Activated T-cell treated with anti-CD3 and anti-CD28 coated beads, Interleukin-2, amount 50 U/mL, for 72 hours (primary cell): Measurements from ENCODE around the gene IDS. TPM values are rescaled to one million over a fixed set of nuclear protein-coding genes. Genes with fewer than 3 reads are reported as not detected.
"Not testable (repeated sequence)": the region's sequence is repeated elsewhere in the genome, so short reads cannot be mapped to it uniquely, and the experiment has no call there.

ENCODE experiments used
- ATAC-seq, 2 donors: fragments of 150-1000 bp; cut with Tn5 transposase; replicated peaks in 1 of 2; 2 replicates each; pipeline ENCODE4 v1.10.0; 2021; ENCODE audit warnings: moderate library complexity in 2 of 2, mild to moderate bottlenecking in 1 of 2
- DNase-seq, 2 donors: peaks; one replicate each; pipeline ENCODE4 v3.0.0; 2021 to 2022; ENCODE audit warnings: mixed read lengths in 1 of 2
- H3K27ac Mint-ChIP-seq: one replicate; pipeline ENCODE4 v1.8.0; 2022; ENCODE audit warnings: mild to moderate bottlenecking, moderate library complexity, mixed read lengths
- H3K27me3 Mint-ChIP-seq: one replicate; pipeline ENCODE4 v1.8.0; 2022; ENCODE audit warnings: low read depth, mixed read lengths
- H3K36me3 Mint-ChIP-seq, 2 donors: one replicate each; pipeline ENCODE4 v1.8.0; 2022; ENCODE audit warnings: mixed read lengths in 2 of 2, mild to moderate bottlenecking in 1 of 2; ENCODE audit not compliant: insufficient read depth in 2 of 2
- H3K4me1 Mint-ChIP-seq: one replicate; pipeline ENCODE4 v1.8.0; 2022; ENCODE audit warnings: low read depth, mixed read lengths
- H3K4me3 Mint-ChIP-seq, 2 donors: one replicate each; pipeline ENCODE4 v1.8.0; 2022; ENCODE audit warnings: mild to moderate bottlenecking in 2 of 2, mixed read lengths in 2 of 2, moderate library complexity in 2 of 2
- H3K9me3 Mint-ChIP-seq, 2 donors: one replicate each; pipeline ENCODE4 v1.8.0; 2022; ENCODE audit warnings: mixed read lengths in 2 of 2
- total RNA-seq, 2 donors: library from RNA; stranded (reverse); gene quantifications; one replicate each; pipeline ENCODE4 v1.2.3, GENCODE V29; 2022

IDS gene
- total RNA-seq, 2 donors from 2014 or later = 64.6 to 84.7 TPM

DNA sequence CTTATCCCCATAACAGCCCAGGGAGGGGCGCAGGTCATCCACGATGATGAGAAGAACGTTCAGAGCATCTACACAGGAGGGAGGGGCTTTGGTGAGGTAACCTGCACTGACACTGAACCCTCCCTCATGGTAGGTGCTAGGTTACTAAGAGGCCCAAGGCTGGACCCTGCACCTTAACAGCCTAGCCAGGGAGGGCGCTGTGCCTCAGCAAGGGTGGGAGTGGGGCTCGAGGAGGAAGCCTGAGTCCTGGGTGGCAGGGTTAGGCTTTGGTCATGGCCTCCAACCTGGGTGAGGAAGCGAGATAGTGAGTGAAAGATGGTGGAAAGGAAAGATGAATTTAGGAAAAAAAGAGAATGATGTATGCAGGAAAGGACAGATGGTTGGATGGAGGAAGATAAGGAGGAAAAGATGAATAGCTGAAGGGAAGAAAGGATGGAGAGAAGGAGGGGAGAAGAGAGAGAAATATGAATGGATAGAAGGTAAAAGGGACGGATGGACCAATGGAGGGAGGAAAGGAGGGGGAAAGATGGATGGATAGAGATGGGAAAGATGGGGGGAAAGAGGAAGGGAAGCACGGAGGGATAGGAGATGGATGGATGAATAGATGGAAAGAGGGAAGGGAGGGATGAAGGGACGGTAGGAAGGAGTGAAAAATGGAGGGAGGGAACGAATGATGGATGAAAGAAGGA is 736 bp downstream of the IDS start:
- Mint-ChIP-seq H3K27me3 (peaks cover 11% of the 10 kb centered on the region), H3K27ac (peak overlapping the region; percentile 92), H3K9me3 (no peaks in the 10 kb centered on the region), H3K4me1 (peaks cover 53% of the 10 kb centered on the region), H3K36me3 (peaks cover 3 to 7% of the 10 kb centered on the region in 2 donors), H3K4me3 (peak overlapping the region; percentile 85 to 92)
- ATAC-seq (peak; percentile 59 to 71), DNase-seq (peak; percentile 75 to 78)

DNA sequence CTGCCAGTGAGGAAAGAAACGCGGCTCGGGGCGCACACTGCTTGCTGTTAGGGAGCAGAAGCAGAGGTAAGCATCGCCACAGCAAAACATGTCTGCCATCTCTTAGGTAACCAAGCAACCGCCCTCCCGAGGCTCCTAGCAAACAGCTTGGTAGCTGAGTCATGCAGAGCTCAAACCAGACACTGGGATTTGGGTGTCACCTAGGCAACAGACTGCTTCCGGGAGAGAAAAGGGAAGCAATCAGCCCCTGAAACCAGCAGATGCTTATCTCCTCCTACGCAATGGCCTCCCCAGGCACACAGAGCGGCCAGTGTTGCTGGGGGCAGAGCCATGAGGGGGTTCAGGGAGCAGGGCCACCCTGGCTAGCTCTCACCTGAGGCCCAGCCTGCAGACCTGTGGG is 1.7 kb downstream of the IDS start:
- H3K27ac Mint-ChIP-seq, H3K9me3 Mint-ChIP-seq, H3K36me3 Mint-ChIP-seq: not testable (repeated sequence)
- DNase-seq (peak; percentile 55 to 70), ATAC-seq (peak; percentile 73 to 74)
- Mint-ChIP-seq H3K4me3 (peak overlapping the region; percentile 85 to 92), H3K4me1 (peaks cover 53% of the 10 kb centered on the region), H3K27me3 (peaks cover 11% of the 10 kb centered on the region)

DNA sequence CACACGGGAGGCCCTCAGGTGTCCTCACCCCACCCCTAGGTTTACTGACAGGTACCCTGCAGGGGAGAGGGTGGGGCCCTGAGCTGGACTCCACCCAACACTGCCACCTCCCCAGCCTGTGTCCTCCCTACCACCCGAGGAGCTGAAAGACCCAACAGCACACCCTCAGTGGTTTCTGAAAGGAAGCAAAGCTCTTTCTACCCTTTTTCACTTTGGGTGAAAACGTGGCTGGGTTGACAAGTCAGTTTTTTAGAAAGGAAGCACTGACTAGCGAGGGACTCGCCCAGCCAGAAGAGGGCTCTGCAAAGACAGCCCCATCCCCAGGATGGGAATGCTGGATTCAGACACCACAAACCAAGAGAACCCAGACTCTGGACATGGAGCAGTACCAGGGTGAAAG is 2.2 kb downstream of the IDS start:
- Mint-ChIP-seq H3K4me3 (peak overlapping the region; percentile 32 to 61), H3K27ac (peak overlapping the region; percentile 54), H3K4me1 (peaks cover 53% of the 10 kb centered on the region), H3K27me3 (peaks cover 13% of the 10 kb centered on the region)
- H3K9me3 Mint-ChIP-seq, H3K36me3 Mint-ChIP-seq, DNase-seq, ATAC-seq: not testable (repeated sequence)

DNA sequence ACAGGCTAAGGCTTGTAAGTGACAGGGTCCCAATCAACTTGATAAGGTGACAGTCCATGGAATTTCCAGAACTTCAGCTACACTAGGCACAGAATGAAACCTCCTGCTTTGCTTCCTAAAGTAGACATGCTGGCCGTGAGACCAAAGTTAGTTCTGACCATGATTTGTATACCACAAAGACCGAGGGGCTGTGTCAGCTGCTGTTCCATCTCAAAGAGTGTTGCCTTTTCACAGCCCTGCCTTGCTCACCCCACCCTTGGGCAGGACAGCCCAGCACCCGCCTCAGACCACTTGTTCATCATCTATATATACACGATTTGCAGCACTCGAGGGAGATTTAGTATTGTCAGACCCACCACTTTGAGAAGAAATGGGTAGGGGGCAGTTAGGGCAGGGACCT is 5.3 kb downstream of the IDS start:
- no peak overlapping the region for H3K27ac Mint-ChIP-seq
- H3K4me3 Mint-ChIP-seq = no peak overlapping the region
- ATAC-seq (no peak), DNase-seq (no peak)
- peaks cover 50% of the 10 kb centered on the region for H3K4me1 Mint-ChIP-seq
- H3K36me3 Mint-ChIP-seq = peaks cover 10 to 11% of the 10 kb centered on the region in 2 donors
- no peaks in the 10 kb centered on the region for H3K9me3 Mint-ChIP-seq
- H3K27me3 Mint-ChIP-seq = peaks cover 20% of the 10 kb centered on the region

- peaks cover 40% of the 10 kb centered on the region for H3K4me1 Mint-ChIP-seq
- H3K36me3 Mint-ChIP-seq = peaks cover 7 to 8% of the 10 kb centered on the region in 2 donors
- H3K4me3 Mint-ChIP-seq = no peak overlapping the region
These were observed 6.3 kb downstream of the IDS start for GRCh38 chrX:149498767-149499166.

DNA sequence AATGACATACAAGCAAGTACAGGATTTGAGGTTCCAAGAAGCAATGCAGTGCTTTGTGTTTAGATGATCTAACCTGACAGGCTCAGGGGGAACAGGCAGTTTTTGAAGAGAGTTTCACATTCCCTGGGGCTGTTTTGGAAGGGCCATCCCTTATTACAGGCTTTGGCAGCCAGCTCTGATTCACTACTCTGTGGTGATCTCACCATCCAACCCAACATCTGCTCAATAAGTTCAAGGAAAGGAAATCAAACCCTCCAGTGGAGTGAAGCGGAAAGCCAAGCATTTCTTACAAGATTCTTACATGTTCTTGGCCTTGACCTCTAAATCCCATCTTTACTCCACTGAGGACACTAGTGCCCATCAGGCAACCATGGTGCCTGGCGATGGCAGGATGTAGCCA is 7.5 kb downstream of the IDS start:
- Mint-ChIP-seq H3K9me3 (no peaks in the 10 kb centered on the region), H3K4me3 (no peak overlapping the region)
- ATAC-seq = no peak

More at GRCh38 chrX:149498767-149499166, 6.3 kb downstream of the IDS start:
- Mint-ChIP-seq H3K9me3 (no peaks in the 10 kb centered on the region), H3K27ac (no peak overlapping the region), H3K27me3 (peaks cover 11% of the 10 kb centered on the region)
- DNase-seq = no peak
- no peak for ATAC-seq

DNA sequence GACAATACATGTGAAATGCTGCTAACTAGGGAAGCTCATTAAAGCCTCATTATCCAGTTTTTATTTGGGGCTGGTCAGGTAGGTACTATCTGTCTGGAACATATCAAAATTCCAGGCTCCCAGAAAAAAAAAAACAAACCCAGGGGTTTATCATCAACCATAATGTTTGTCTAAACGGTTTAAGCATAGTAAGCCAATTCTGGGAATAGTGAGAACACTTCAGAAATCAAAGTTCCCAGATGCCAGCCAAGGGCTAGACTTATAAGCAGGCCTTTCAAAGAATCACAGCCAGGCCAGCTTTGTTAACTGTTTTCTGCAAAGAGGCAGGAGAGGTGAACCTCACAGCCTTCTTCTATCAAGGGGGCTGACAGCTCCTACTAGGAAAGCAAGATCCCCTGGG is 8.1 kb downstream of the IDS start:
- H3K4me1 Mint-ChIP-seq = peaks cover 28% of the 10 kb centered on the region
- H3K27me3 Mint-ChIP-seq = peaks cover 11% of the 10 kb centered on the region
- no peak for ATAC-seq
- H3K36me3 Mint-ChIP-seq = peaks cover 7 to 8% of the 10 kb centered on the region in 2 donors
- no peak overlapping the region for H3K27ac Mint-ChIP-seq
- no peaks in the 10 kb centered on the region for H3K9me3 Mint-ChIP-seq
- DNase-seq = no peak
- H3K4me3 Mint-ChIP-seq = no peak overlapping the region

More for the DNA sequence above, 7.5 kb downstream of the IDS start:
- H3K4me1 Mint-ChIP-seq = peaks cover 34% of the 10 kb centered on the region
- H3K27me3 Mint-ChIP-seq = peaks cover 11% of the 10 kb centered on the region
- no peak overlapping the region for H3K27ac Mint-ChIP-seq
- H3K36me3 Mint-ChIP-seq = peaks cover 7 to 8% of the 10 kb centered on the region in 2 donors
- no peak for DNase-seq

GRCh38 chrX:149495573-149496071 is 9.5 kb downstream of the IDS start:
- Mint-ChIP-seq H3K4me3 (no peak overlapping the region), H3K27me3 (peaks cover 13% of the 10 kb centered on the region), H3K4me1 (peaks cover 14% of the 10 kb centered on the region), H3K27ac (no peak overlapping the region), H3K36me3 (peaks cover 5 to 8% of the 10 kb centered on the region in 2 donors), H3K9me3 (no peaks in the 10 kb centered on the region)
- ATAC-seq (no peak), DNase-seq (no peak)

DNA sequence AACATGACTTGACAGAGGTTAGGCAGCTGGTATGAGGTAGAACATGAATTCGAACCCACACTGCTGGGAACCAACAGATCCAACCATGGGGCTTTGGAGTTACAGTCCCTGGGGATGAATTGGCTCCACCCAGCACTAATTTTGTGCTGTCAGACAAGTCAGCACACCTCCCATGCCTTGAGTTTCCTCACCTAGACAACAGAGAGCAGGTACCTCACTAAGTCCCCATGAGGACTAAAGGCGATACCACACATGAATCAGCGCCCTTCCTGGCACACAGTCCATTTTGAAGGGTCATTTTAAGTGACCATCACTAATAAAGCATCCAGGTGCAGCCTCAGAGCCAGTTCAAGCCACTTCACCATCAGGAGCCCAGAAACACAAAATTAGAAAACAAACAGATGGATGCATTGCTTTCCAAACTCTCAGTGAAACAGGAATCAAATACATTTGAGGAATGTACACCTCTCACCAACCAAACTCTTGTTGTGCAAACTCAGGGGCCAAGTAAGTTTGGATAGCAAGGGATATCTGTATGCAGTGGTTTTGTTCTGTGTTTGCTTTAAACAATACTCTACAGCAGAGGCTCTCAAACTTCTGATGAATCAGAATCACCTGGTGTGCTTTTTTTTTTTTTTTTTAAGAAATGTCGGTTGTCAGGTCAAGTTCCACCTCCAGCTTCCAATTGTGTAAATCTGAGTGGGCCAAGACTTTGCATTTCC is 10.1 kb downstream of the IDS start:
- Mint-ChIP-seq H3K36me3 (peaks cover 5 to 11% of the 10 kb centered on the region in 2 donors), H3K4me1 (peaks cover 8% of the 10 kb centered on the region), H3K27ac (no peak overlapping the region), H3K9me3 (no peaks in the 10 kb centered on the region), H3K27me3 (peaks cover 18% of the 10 kb centered on the region), H3K4me3 (no peak overlapping the region)
- ATAC-seq = no peak
- DNase-seq = no peak

GRCh38 chrX:149493567-149494562 is 11.2 kb downstream of the IDS start:
- Mint-ChIP-seq H3K27me3 (peaks cover 18% of the 10 kb centered on the region), H3K9me3 (no peaks in the 10 kb centered on the region), H3K27ac (no peak overlapping the region), H3K4me3 (no peak overlapping the region), H3K36me3 (peaks cover 5 to 9% of the 10 kb centered on the region in 2 donors), H3K4me1 (peaks cover 4% of the 10 kb centered on the region)
- no peak for DNase-seq
- no peak for ATAC-seq

GRCh38 chrX:149491812-149492211 is 13.3 kb downstream of the IDS start:
- DNase-seq (no peak), ATAC-seq (no peak)
- Mint-ChIP-seq H3K4me1 (peaks cover 4% of the 10 kb centered on the region), H3K36me3 (peaks cover 4 to 11% of the 10 kb centered on the region in 2 donors), H3K9me3 (no peaks in the 10 kb centered on the region), H3K27me3 (peaks cover 12% of the 10 kb centered on the region), H3K4me3 (no peak overlapping the region), H3K27ac (no peak overlapping the region)

GRCh38 chrX:149490100-149490499 is 15.0 kb downstream of the IDS start:
- peaks cover 9% of the 10 kb centered on the region for H3K27me3 Mint-ChIP-seq
- no peak overlapping the region for H3K4me3 Mint-ChIP-seq
- ATAC-seq = no peak
- H3K27ac Mint-ChIP-seq = no peak overlapping the region
- peaks cover 10 to 17% of the 10 kb centered on the region in 2 donors for H3K36me3 Mint-ChIP-seq
- no peaks in the 10 kb centered on the region for H3K4me1 Mint-ChIP-seq
- H3K9me3 Mint-ChIP-seq = no peaks in the 10 kb centered on the region
- DNase-seq = no peak
